ENCODE data around the gene DTNA.

The DTNA gene

GRCh38 chr18:34859496-34859895 lies 149.4 kb downstream of the DTNA start:
- DNase-seq (ENCODE audit: low read depth): no peak

- no peak for DNase-seq (ENCODE audit: low read depth)
These were observed 152.5 kb downstream of the DTNA start for GRCh38 chr18:34862561-34862960.

GRCh38 chr18:34863702-34864101 lies 153.6 kb downstream of the DTNA start:
- DNase-seq (ENCODE audit: low read depth): no peak

- no peak for DNase-seq (ENCODE audit: low read depth)
These were observed 154.9 kb downstream of the DTNA start for GRCh38 chr18:34864836-34865497.

GRCh38 chr18:34866310-34866709 lies 156.2 kb downstream of the DTNA start:
- no peak for DNase-seq (ENCODE audit: low read depth)

- DNase-seq (ENCODE audit: low read depth): no peak
These were observed 156.6 kb downstream of the DTNA start for GRCh38 chr18:34866739-34867138.

GRCh38 chr18:34867520-34867919 lies 157.4 kb downstream of the DTNA start:
- DNase-seq (ENCODE audit: low read depth): no peak

- no peak for DNase-seq (ENCODE audit: low read depth)
These were observed 160.6 kb downstream of the DTNA start for GRCh38 chr18:34870555-34871310.

GRCh38 chr18:34871435-34871834 lies 161.3 kb downstream of the DTNA start:
- DNase-seq (ENCODE audit: low read depth): no peak

GRCh38 chr18:34872066-34872465 lies 162.0 kb downstream of the DTNA start:
- no peak for DNase-seq (ENCODE audit: low read depth)

GRCh38 chr18:34873986-34874580 lies 164.0 kb downstream of the DTNA start:
- no peak for DNase-seq (ENCODE audit: low read depth)

GRCh38 chr18:34875150-34875549 lies 165.1 kb downstream of the DTNA start:
- DNase-seq (ENCODE audit: low read depth): no peak

- no peak for DNase-seq (ENCODE audit: low read depth)
These were observed 170.3 kb downstream of the DTNA start for GRCh38 chr18:34880403-34880802.

GRCh38 chr18:34880882-34881834 lies 171.1 kb downstream of the DTNA start:
- DNase-seq (ENCODE audit: low read depth): no peak

GRCh38 chr18:34884436-34884835 lies 174.3 kb downstream of the DTNA start:
- no peak for DNase-seq (ENCODE audit: low read depth)

GRCh38 chr18:34886177-34886576 lies 176.1 kb downstream of the DTNA start:
- no peak for DNase-seq (ENCODE audit: low read depth)

GRCh38 chr18:34887881-34888580 lies 177.9 kb downstream of the DTNA start:
- DNase-seq (ENCODE audit: low read depth): no peak

- no peak for DNase-seq (ENCODE audit: low read depth)
These were observed 180.5 kb downstream of the DTNA start for GRCh38 chr18:34890486-34891085.

- no peak for DNase-seq (ENCODE audit: low read depth)
These were observed 182.3 kb downstream of the DTNA start for GRCh38 chr18:34892379-34892778.

- no peak for DNase-seq (ENCODE audit: low read depth)
These were observed 183.1 kb downstream of the DTNA start for GRCh38 chr18:34893239-34893638.

GRCh38 chr18:34901299-34901698 lies 191.2 kb downstream of the DTNA start:
- no peak for DNase-seq (ENCODE audit: low read depth)

Measured in activated gamma-delta T cell treated with anti-CD3 and anti-CD28 coated beads, Interleukin-2, amount 50 U/mL, for 16 hours (primary cell).